Measurements from ENCODE around the gene ANKRD11.

DNA sequence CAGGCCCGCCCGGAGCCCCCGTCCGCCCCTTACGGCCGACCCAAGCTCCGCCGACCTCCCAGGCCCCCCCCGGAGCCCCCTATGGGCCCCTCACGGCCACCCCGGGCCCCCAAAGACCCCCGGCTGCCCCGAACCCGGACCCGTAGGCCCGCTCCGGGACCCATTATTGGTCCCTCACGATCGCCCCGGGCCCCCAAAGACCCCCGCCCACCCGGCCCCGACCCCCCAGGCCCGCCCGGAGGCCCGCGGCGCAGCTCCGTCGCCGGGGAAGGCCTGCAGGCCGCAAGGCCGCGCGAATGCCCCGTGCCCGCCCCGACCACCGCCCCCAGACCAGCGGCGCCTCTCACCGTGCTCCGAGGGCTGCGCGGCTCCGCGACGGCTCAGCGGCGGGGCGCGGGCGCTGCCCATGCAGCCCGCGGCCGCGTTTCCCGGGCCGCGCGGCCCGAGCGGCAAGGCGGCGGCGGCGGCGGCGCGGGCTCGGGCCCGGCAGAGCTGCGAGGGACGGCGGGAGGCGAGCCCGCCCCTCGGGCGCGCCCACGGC, 393 bp downstream of the ANKRD11 start:
- TF ChIP-seq, protein P1, sequence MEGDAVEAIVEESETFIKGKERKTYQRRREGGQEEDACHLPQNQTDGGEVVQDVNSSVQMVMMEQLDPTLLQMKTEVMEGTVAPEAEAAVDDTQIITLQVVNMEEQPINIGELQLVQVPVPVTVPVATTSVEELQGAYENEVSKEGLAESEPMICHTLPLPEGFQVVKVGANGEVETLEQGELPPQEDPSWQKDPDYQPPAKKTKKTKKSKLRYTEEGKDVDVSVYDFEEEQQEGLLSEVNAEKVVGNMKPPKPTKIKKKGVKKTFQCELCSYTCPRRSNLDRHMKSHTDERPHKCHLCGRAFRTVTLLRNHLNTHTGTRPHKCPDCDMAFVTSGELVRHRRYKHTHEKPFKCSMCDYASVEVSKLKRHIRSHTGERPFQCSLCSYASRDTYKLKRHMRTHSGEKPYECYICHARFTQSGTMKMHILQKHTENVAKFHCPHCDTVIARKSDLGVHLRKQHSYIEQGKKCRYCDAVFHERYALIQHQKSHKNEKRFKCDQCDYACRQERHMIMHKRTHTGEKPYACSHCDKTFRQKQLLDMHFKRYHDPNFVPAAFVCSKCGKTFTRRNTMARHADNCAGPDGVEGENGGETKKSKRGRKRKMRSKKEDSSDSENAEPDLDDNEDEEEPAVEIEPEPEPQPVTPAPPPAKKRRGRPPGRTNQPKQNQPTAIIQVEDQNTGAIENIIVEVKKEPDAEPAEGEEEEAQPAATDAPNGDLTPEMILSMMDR (IDR thresholded peaks at IDR 0.05; ENCODE audit: low read depth, low read length, poor library complexity, severe bottlenecking) = no peak
- TF ChIP-seq EZH2phosphoT487 (IDR thresholded peaks at IDR 0.05; ENCODE audit: borderline replicate concordance, low read length) = no peak

Data from DOHH2 (cell line).